RPMI7951 (cell line): Measurements from ENCODE around the gene APBA2. TPM values are rescaled to one million over a fixed set of nuclear protein-coding genes. Genes with fewer than 3 reads are reported as not detected.
"Not testable (repeated sequence)": the region's sequence is repeated elsewhere in the genome, so short reads cannot be mapped to it uniquely, and the experiment has no call there.

Experiments used
- DNase-seq: peaks from one replicate; pipeline ENCODE4 v3.0.0-alpha.2; 2012; ENCODE audit warnings: low read depth
- total RNA-seq: library from RNA; depleted of rRNA; stranded (reverse); fragments of >200 nt; shearing (Covaris generic); gene quantifications from 2 replicates; pipeline ENCODE4 v1.2.3, GENCODE V29; 2014; rRNA removed

Gene APBA2
- total RNA-seq: 4.2 and 6.2 TPM in 2 replicates

GRCh38 chr15:28885630-28886430 lies at the start of gene APBA2:
Gene APBA2, plus strand, starts transcription at chr15:28885974. Its CDS starts 167,911 bp downstream, at chr15:29053885.
- peak; percentile 24 for DNase-seq

GRCh38 chr15:28840285-28840684 lies 45.5 kb upstream of the APBA2 start:
- DNase-seq: not testable (repeated sequence)

GRCh38 chr15:28842210-28842609 lies 43.6 kb upstream of the APBA2 start:
- DNase-seq: not testable (repeated sequence)

DNA sequence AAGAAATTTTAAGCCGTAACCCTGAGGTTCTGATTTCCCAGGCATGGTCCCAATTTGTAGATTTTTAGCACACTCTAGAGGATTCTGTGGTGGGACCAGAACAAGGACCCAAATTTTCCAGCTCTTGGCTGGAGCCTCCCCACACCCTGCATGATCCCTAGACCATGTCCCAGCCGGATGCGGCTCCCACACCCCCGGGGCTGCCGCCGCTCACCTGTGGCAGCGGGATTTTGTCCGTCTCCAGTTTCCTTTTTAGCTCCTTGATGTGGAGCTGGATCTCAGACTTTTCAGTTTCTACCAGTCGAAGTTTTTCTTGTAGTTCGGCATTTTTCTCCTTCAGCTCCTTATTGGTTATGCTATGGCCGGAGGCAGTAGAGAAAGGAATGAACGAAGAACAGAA lies 42.3 kb upstream of the APBA2 start:
- not testable (repeated sequence) for DNase-seq

DNA sequence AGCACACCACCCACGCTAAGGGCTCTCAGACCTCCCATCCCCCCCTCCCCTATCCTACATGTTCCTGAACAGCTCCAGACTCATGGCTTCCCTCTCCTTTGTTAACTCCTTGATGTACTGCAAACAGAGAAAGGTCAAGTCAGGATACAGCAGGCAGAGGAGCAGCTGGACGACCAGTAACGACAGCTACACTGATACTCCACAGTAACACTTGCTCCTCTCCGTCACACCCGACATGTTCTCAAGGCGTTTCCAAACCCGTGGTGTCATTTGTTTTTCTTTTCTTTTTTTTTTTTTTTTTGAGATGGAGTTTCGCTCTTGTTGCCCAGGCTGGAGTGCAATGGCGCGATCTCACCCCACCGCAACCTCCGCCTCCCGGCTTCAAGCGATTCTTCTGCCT lies 41.6 kb upstream of the APBA2 start:
- not testable (repeated sequence) for DNase-seq

DNA sequence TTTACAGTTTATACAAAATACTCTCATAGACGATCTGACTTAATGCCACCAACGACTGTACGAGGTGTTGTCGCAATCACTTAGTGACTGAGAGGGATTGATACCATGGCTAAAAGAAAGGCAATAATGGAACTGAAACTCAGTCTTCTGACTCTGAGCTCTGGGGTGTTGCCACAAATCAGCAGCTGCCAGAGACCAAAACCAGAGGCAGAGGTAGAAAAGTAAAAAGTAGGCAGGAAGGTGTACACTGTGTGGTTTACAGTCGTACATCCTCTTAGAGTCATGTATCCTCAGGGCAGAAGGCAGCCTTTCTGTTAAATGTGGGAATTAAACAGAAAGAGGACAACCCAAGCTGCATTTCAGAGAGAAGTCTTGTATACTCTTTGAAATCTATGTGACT lies 38.5 kb upstream of the APBA2 start:
- DNase-seq: not testable (repeated sequence)

GRCh38 chr15:28847959-28848358 lies 37.8 kb upstream of the APBA2 start:
- DNase-seq: not testable (repeated sequence)

DNA sequence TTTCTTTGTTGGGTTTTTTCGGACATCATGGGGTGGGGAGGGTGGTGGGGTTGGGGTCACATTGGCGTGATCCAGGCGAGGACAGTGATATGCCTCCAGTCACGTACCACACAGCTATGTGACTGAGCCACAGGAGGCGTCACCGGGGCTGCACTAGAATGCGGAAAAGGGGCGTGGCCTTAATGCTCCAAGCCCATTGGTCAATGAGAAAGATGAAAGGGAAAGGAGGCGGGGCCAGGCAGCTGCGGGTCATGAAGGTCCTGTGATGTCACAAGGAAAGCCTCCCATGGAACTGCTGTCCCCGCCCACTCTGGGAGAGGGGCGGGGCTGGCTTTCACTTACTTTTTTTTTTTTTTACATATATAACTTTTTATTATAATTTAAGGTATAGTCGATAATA lies 37.3 kb upstream of the APBA2 start, which contains the start of gene GOLGA6L7:
TSS of gene GOLGA6L7 (minus strand) at position 124 of the 400 bp plus-strand sequence. CDS start at position 29, 95 bp downstream.
- DNase-seq: not testable (repeated sequence)

DNA sequence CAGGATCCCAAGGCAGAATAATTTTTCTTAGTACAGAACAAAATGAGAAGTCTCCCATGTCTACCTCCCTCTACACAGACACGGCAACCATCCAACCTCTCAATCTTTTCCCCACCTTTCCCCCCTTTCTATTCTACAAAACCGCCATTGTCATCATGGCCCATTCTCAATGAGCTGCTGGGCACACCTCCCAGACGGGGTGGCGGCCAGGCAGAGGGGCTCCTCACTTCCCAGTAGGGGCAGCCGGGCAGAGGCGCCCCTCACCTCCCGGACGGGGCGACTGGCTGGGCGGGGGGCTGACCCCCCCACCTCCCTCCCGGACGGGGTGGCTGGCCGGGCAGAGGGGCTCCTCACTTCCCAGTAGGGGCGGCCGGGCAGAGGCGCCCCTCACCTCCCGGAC lies 36.5 kb upstream of the APBA2 start:
- not testable (repeated sequence) for DNase-seq

DNA sequence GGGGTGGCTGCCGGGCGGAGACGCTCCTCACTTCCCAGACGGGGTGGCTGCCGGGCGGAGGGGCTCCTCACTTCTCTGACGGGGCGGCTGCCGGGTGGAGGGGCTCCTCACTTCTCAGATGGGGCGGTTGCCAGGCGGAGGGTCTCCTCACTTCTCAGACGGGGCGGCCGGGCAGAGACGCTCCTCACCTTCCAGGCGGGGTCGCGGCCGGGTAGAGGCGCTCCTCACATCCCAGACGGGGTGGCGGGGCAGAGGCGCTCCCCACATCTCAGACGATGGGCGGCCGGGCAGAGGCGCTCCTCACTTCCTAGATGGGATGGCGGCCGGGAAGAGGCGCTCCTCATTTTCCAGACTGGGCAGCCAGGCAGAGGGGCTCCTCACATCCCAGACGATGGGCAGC lies 36.0 kb upstream of the APBA2 start:
- not testable (repeated sequence) for DNase-seq

DNA sequence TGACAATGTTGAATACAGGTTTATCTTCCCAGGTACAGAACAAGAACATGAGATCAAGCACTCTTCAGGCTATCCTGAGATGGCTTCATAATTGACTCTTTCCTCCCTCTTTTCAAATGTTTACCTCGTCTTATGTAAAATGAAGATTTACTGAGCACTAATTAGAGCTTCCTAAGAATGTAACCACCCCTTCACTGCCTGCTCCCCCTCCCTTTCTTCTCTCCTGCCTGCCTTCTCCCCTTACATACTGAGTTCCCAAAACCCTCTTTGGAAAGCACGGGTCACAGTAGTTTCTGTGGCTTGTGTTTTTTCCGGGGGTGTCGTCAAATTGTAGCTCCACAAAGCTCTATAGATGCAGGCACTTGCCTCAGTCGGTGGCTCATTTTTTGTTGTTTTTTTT lies 32.1 kb upstream of the APBA2 start:
- not testable (repeated sequence) for DNase-seq

- DNase-seq: not testable (repeated sequence)
Observed at GRCh38 chr15:28854578-28854977, 31.2 kb upstream of the APBA2 start.

- peak; percentile 17 for DNase-seq
Observed at GRCh38 chr15:28861031-28861534, 24.7 kb upstream of the APBA2 start.

DNA sequence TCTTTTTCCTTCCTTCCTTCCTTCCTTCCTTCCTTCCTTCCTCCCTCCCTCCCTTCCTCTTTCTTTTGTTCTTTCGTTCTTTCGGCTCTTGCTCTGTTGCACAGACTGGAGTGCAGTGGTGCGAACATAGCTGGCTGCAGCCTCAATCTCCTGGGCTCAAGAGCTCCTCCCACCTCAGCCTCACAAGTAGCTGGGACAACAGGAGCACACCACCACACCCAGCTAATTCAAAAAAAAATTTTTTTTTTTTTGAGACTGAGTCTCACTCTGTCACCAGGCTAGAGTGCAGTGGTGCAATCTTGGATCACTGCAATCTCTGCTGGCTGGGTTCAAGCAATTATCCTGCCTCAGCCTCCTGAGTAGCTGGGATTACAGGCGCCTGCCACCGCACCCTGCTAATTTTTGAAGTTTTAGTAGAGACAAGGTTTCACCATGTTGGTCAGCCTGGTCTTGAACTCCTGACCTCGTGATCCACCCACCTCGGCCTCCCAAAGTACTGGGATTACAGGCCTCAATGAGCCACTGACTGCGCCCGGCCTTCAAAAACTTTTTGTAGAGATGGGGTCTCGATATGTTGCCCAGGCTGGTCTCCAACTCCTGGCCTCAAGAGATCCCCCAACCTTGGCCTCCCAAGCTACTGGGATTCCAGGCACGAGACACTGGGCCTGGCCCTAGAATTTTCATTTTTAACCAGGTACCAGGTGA lies 24.0 kb upstream of the APBA2 start:
- not testable (repeated sequence) for DNase-seq

GRCh38 chr15:28868744-28869345 lies 16.9 kb upstream of the APBA2 start:
- no peak for DNase-seq

- DNase-seq: no peak
Observed at GRCh38 chr15:28871168-28871567, 14.6 kb upstream of the APBA2 start.

DNA sequence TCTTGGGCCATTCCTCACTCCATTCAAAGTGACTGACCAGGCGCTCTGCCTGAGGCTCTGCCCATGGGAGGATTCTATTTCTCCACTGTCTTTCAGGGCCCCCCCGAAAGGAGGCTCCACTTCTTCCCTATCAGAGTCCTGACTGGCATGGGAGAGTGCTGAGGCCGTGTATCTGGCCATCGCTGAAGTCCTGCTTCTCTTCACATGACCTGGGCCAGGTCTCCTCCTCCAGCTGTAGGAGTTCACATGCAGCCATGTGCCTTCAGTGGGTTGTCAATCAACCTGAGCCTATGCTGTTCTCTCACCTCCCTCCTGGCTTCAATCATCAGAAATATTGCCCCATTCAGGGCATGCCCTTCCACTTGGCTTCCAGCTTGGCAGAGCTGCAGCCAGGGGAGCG lies 12.8 kb upstream of the APBA2 start:
- no peak for DNase-seq

DNA sequence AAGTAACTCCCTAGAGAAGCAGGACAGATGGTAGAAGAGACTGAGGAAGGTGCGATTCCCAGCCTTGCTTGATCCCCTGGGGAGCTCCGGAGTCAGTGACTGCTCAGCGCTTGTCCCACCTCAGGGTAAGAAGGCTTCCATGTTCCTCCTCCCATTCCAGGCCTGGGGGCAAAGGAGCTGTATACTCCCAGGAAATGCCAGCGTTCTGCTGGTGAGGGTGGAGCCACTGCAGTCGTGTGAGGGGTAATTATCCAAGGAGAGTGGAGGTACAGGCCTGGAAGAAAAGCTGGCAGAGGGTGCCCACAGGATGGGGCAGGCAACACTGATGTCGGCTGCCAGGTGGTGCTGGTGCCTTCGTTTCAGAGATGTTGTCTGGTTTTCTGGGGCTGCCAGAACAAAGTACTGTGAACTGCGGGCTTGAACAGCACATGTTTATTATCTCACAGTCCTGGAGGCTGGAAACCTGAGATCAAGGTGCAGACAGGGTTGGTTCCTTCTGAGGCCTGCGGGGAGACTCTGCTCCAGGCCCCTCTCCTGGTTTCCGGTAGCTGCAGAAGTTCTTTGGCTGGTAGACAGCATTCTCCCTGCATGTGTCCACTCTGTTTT lies 12.1 kb upstream of the APBA2 start:
- DNase-seq: no peak

GRCh38 chr15:28875461-28876000 lies 10.2 kb upstream of the APBA2 start:
- no peak for DNase-seq

DNA sequence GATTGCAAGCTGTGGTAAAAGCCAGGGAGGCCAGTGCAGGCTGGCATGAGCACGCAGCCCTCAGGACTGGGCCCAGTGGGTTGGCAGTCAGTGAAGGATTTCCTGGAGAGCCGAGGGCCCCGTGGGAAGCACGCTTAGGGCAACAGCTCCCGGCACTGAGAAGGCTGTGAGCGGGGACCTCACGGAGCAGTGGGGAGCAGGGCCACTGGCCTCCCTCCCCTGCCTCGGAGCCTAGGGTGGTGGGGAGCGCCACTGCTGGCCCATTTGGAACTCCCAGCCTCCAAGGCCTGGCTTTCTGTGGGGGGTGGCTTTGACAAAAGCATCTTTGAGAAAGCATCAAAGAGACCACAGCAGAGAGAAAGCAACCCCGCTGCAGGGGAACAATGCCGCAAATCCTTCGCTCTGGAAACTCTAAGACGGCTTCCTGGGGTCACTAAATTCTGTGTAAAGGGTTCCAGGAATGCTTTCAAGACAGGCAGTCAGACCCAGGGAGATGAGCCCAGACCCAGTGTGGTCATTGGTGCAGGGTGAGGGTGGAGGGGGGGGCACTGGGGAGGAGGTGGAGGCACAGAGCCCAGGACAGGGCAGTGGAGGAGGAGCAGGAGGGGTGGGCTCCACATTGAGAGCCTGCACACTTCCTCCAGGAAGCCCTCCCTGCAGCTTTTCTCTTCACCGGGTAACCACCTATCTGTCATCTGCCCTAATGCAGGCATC lies 9.5 kb upstream of the APBA2 start:
- no peak for DNase-seq

DNA sequence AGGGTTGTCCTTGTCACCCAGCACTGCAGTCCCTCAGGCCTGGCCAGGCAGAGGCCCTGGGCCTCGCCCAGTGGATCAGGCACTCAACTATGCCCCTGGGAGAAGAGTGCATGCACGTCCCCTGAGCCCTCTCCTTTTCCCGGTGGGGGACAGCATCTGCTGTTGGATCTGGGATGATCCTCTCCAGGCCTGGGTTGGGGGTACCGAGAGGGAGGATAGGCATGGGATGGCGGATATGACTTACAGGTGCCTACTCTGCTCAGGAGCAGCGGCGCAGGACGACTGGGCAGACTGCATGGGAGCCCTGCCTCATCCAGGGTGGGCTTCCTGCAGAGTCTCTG lies 9.0 kb upstream of the APBA2 start:
- no peak for DNase-seq
